GM21390 (cell line): ENCODE data around the gene TPCN1.

Experiments
- ATAC-seq: cut with Tn5 transposase; IDR thresholded peaks from one replicate; pipeline ENCODE4 v1.9.1; 2021; ENCODE audit not compliant: unreplicated experiment

Gene TPCN1

GRCh38 chr12:113302466-113302865 lies 81.2 kb downstream of the TPCN1 start:
- no peak for ATAC-seq

GRCh38 chr12:113302886-113303640 lies 81.8 kb downstream of the TPCN1 start:
- ATAC-seq, result no peak

DNA sequence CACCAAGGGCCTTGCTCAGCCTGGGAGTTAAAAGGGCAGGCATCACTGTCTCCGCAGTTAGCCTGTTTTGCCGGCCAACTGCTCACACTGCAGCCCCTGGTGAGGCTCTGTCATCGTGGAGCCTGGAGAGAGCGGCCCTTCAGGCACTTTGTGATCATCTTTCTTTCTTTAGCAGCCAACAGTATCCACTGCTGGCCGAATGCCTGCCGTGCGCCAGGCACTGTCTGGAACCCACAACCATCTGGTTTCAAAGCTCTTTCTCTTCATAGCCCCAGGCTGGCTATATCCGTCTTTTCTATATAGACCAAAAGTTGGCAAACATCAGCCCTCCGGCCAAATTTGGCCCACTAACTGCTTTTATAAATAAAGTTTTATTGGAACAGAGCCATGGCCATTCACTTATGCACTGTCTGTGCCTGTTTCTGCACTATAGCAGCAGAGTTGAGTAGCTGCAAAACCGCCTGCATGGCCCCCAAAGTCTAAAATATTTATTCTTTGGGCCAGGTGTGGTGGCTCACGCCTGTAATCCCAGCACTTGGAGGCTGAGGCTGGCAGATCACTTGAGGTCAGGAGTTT lies 84.1 kb downstream of the TPCN1 start:
- ATAC-seq, result no peak

DNA sequence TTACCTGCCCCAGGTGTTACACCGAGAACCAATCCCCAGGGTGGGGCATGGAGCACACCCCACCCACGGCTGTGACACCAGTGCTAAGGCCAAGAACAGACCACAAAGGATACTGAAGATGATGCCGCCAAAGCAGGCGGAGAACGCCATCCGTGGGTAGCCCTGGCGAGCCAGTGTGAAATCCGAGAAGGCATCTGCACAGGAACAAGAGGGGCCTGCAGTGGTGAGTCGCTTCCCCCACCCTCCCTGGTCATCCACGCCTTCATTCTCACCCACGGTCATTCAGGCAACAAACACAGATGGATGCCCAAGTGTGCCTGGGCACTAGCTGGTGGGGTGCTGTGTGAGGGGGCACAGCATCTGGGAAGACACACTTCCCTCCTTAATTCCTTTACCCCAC lies 85.1 kb downstream of the TPCN1 start:
- no peak for ATAC-seq

DNA sequence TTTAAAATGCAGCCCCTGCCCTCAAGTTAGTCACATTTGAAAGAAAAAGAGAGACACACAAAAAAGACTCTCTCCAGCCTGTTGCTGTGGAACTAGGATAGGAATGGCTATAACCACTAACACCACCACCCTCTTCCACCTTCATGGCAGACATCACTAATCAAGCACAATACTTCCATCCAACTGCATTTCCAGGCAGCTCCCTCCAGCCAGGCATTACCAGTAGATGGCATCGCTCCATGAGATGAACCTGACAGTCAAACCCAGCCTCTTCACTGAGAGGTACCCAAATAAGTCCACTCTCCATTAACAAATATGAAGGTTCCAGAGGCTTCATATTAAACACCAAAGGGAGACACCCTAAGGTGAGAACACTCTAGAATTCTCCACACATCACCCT lies 89.2 kb downstream of the TPCN1 start:
- no peak for ATAC-seq

- no peak for ATAC-seq
These were observed 92.9 kb downstream of the TPCN1 start for GRCh38 chr12:113314121-113314529.

- no peak for ATAC-seq
These were observed 94.1 kb downstream of the TPCN1 start for GRCh38 chr12:113315358-113315757.

GRCh38 chr12:113316155-113316554 lies 94.9 kb downstream of the TPCN1 start:
- ATAC-seq, result no peak

DNA sequence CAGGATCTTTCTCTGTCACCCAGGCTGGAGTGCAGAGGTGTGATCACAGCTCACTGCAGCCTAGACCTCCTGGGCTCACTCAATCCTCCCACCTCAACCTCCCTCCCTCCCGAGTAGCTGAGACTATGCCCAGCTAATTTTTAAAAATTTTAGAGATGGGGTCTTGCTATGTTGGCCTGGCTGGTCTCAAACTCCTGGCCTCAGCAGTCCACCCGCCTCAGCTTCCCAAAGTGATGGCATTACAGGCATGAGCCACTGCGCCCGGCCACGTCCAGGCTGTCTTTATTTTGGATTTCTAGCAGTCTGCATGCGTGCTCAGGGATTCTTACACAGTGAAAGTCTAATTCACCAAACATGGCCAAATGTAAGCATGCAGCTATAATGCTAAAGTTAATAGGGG lies 95.9 kb downstream of the TPCN1 start:
- no peak for ATAC-seq

DNA sequence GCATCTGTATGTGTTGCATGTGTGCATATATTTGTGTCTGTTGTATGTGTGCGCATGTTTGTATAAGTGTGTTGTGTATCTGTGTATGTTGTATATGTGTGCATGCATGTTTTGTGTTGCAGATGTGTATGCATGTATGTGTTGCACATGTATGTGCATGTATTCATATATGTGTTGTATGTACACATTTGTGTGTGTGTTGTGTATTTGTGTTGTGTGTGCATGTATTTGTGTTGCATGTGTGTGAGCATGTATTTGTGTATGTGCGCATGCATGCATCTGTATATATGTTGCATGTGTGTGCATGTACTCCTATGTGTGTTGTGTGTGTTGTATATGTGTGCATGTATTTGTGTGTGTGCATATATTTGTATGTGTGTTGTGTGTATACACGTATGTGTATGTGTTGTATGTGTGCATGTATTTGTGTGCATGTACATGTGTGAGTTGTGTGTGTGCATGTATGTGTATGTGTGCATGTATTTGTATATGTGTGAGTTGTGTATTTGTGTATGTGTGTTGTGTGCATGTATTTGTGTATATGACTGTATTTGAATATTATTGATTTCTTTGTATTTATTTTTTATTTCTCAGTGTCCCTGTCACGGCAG lies 96.9 kb downstream of the TPCN1 start:
- ATAC-seq, result no peak

- ATAC-seq, result no peak
These were observed 97.8 kb downstream of the TPCN1 start for GRCh38 chr12:113318900-113319628.

DNA sequence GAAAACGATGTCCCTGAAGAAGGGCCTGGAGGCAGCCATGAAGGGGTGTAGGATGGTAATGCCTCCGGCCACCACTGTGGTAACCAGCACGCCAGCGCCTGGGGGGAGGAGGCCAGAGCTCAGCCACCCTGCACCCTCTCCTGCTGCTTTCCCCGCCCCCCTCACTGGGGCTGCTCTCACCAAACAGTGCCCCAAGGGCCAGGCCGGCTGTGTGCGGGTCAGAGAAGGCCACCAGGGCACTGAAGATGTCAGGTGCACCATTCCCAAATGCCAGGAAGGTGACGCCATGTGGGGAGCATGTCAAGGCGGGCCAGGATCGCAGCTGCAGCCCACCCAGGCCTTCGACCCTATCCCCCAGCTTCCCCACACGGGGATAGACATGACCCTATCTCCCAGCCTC lies 99.1 kb downstream of the TPCN1 start:
- ATAC-seq, result no peak

DNA sequence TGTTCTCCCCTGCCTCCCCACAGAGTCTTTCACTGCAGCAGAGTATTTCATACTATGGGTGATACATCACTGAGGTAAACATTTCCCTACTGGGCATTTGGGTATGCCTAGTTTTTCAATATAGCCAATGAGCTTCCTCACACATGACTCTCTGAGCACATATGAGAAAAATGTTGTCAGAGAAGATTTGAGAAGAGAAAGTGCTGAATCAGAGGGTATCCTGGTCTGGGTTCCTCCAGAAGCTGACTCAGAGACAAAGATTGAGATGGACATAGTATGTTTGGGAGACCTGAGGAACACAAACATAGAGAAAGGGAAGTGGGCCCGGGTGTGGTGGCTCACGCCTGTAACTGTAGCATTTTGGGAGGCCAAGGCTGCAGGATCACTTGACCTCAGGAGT lies 101.1 kb downstream of the TPCN1 start:
- no peak for ATAC-seq

- no peak for ATAC-seq
These were observed 104.7 kb downstream of the TPCN1 start for GRCh38 chr12:113325916-113326315.

GRCh38 chr12:113326775-113327395 lies 105.6 kb downstream of the TPCN1 start:
- ATAC-seq, result no peak

GRCh38 chr12:113328368-113328889 lies 107.2 kb downstream of the TPCN1 start:
- no peak for ATAC-seq

DNA sequence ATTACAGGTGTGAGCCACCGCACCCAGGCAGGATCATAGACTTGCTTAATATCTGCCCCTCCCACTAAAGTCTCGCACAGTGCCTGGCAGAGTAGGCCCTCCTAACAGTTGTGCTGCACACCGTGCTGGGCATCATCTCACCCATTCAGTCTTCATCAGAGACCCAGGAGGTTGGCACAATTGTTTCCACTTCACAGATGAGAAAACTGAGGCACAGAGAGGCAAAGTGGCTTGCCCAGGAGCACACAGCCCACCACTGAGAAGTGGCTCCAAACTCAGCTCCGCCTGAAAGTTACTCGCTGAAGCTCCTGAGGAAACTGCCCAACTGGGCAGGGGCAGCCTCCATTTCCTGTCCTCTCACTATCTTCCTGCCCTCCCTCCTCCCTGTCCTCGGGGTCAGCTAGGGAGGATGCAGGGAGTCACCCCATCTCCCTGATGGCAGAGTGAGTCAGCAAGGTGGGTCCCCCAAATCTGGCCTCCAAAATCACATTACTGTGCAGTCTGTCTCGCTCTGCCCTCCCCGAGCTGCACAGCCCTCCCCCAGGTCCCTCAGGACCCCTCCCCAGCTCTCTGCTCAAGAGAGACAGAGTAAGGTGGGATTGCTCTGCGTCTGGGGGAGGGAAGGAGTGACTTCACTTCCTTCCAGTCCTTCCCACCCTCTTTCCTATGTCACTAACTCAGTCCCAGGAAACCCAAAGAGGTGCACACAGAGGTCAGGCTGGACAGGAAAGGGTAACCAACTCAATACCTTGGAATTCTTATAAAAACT lies 107.9 kb downstream of the TPCN1 start:
- no peak for ATAC-seq

- ATAC-seq, result no peak
These were observed 108.6 kb downstream of the TPCN1 start for GRCh38 chr12:113329791-113330417.

GRCh38 chr12:113330505-113330904 lies 109.2 kb downstream of the TPCN1 start:
- ATAC-seq, result no peak
